Natural killer cell treated with Interleukin-12 subunit alpha and Interleukin-12 subunit beta and Interleukin-15 and Interleukin-18, amount 100 ng/mL, for 72 hours (primary cell): ENCODE data around the gene KRTAP1-3. TPM values are rescaled to one million over a fixed set of nuclear protein-coding genes. Genes with fewer than 3 reads are reported as not detected.
"Not testable (repeated sequence)": the region's sequence is repeated elsewhere in the genome, so short reads cannot be mapped to it uniquely, and the experiment has no call there.

Source experiments
- ATAC-seq, 2 donors: fragments of 150-1000 bp; cut with Tn5 transposase in 1 of 2; sonication (Bioruptor Pico), chemical (Tn5 transposase) in 1 of 2; 2 replicates each; pipeline ENCODE4 v1.10.0; 2021
- DNase-seq: peaks from one replicate; pipeline ENCODE4 v3.0.0; 2022; ENCODE audit warnings: low spot score
- H3K27ac Mint-ChIP-seq, 2 donors: 1 replicate in 1 of 2; 2 replicates in 1 of 2; pipeline ENCODE4 v1.8.0; 2022; ENCODE audit warnings: mixed read lengths in 2 of 2, mild to moderate bottlenecking in 1 of 2, moderate library complexity in 1 of 2
- H3K27me3 Mint-ChIP-seq, 2 donors: 1 replicate in 1 of 2; 2 replicates in 1 of 2; pipeline ENCODE4 v1.8.0; 2022; ENCODE audit warnings: mixed read lengths in 2 of 2
- H3K36me3 Mint-ChIP-seq: one replicate; pipeline ENCODE4 v1.8.0; 2022; ENCODE audit warnings: mixed read lengths
- H3K4me1 Mint-ChIP-seq, 2 donors: 1 replicate in 1 of 2; 2 replicates in 1 of 2; pipeline ENCODE4 v1.8.0; 2022; ENCODE audit warnings: low read depth in 2 of 2, mixed read lengths in 2 of 2, mild to moderate bottlenecking in 1 of 2
- H3K4me3 Mint-ChIP-seq: one replicate; pipeline ENCODE4 v1.8.0; 2022; ENCODE audit warnings: mixed read lengths
- H3K9me3 Mint-ChIP-seq: 2 replicates; pipeline ENCODE4 v1.8.0; 2022; ENCODE audit warnings: mixed read lengths
- total RNA-seq, 2 donors: library from RNA; stranded (reverse); gene quantifications; one replicate each; pipeline ENCODE4 v1.2.3, GENCODE V29; 2022

Gene KRTAP1-3
- total RNA-seq, 2 donors from 2014 or later: not detected

DNA sequence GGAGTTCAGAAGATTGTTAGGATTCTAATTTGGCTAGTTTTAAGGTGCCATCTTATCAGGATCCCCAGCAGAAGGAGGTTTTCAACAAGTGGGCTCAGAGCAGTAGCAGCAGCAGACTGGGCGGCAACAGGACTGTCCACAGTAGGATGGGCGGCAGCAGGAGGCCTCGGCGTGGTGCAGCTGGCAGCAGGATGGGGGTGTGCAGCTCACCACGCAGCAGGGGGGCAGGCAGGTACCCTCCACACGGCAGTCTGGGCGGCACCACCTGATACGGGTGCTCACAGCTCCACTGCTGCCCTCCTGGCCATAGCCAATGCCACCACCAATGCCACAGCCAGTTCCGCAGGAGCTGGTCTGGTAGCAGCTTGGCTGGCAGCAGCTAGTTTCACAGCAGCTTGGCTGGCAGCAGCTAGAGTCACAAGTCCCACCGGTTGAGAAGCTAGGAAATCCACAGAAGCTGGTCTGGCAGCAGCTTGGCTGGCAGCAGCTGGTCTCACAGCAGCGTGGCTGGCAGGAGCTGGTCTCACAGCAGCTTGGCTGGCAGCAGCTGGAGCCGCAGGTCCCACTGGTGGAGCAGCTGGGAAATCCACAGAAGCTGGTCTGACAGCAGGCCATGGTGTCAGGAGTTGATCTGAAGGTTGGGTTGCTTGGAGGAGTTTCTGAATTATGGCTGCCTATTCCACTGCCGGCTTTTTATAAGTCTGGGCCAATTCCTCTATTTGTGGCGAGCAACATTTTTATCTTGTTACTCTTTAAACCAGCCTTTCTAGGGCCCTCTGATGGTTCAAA, 6.3 kb upstream of the KRTAP1-3 start, which contains the start of gene KRTAP1-1:
KRTAP1-1 (minus strand) TSS at position 668 of the 789 bp plus-strand sequence; CDS start at position 615, 53 bp downstream.
- peaks cover 30 to 41% of the 10 kb centered on the region in 2 donors for H3K27me3 Mint-ChIP-seq
- not testable (repeated sequence) for H3K27ac Mint-ChIP-seq, H3K4me1 Mint-ChIP-seq, DNase-seq, H3K4me3 Mint-ChIP-seq, H3K9me3 Mint-ChIP-seq, H3K36me3 Mint-ChIP-seq, ATAC-seq

DNA sequence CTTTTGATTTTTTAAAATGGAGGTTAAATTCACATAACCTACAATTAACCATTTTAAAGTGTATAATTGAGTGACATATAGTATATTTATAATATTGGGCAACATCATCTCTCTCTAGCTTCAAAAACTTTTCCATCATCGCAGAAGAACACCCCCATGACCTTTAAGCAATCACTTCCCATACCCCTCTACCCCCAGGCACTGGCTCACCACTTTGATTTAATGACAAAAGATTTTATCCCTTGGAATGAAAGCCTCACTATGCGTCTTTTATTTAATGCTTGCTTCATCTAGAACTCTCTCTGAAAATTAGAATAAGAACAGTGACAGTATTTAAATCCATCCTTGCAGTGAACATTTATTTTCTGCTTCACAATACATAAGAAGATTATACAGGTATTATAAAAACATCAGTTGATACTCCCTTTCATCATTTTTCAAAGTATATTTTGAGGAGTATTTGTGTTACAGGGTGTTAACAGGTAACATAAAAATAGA, 3.2 kb upstream of the KRTAP1-3 start:
- Mint-ChIP-seq H3K27ac (no peak overlapping the region), H3K36me3 (no peaks in the 10 kb centered on the region), H3K4me1 (no peaks in the 10 kb centered on the region), H3K9me3 (no peaks in the 10 kb centered on the region), H3K4me3 (no peak overlapping the region), H3K27me3 (peaks cover 37 to 53% of the 10 kb centered on the region in 2 donors)
- DNase-seq: no peak
- no peak for ATAC-seq

DNA sequence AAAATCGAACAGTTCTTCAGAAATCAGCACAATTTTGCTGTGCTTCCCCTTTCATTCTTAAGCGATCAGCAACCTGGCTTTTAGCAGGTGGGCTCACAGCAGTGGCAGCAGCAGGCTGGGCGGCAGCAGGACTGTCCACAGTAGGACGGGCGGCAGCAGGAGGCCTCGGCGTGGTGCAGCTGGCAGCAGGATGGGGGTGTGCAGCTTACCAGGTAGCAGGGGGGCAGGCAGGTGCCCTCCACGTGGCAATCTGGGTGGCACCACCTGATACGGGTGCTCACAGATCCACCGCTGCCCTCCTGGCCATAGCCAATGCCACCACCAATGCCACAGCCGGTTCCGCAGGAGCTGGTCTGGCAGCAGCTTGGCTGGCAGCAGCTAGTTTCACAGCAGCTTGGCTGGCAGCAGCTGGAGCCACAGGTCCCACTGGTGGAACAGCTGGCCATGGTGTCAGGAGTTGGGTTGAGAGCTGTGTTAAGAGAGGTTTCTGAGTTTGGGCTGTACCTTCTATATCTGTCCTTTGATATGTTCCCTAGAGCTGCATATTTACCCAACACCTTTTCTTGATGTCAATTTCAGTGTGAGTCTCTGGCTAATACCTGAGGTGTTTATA, 4.9 kb downstream of the KRTAP1-3 start, which contains the start of gene KRTAP1-4:
KRTAP1-4 (minus strand) TSS at position 563 of the 613 bp plus-strand sequence; CDS start at position 446, 117 bp downstream.
- DNase-seq: no peak
- ATAC-seq: no peak
- Mint-ChIP-seq H3K4me1 (no peaks in the 10 kb centered on the region), H3K27ac (no peak within 1 kb of the TSS), H3K27me3 (peaks cover 23 to 61% of the 10 kb centered on the region in 2 donors), H3K4me3 (no peak within 1 kb of the TSS), H3K9me3 (no peaks in the 10 kb centered on the region), H3K36me3 (no peaks in the 10 kb centered on the region)

DNA sequence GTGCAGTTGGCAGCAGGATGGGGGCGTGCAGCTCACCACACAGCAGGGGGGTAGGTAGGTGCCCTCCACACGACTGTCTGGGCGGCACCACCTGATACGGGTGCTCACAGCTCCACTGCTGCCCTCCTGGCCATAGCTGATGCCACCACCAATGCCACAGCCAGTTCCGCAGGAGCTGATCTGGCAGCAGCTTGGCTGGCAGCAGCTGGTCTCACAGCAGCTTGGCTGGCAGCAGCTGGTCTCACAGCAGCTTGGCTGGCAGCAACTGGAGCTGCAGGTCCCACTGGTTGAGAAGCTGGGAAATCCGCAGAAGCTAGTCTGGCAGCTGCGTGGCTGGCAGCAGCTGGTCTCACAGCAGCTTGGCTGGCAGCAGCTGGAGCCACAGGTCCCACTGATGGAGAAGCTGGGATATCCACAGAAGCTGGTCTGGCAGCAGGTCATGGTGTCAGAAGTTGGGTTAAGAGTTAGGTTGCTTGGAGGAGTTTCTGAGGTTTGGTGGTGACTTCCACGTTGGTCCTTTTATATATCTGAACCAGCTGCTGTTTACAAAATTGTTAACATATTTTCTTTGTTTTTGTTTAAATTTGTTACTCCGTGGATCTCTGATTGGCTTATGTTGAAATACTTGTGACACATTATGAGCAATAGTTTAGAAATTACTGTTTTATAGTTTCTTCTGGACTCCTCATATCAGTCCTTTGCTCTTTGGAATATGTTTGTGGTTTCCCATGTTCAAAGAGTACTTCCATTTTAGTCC, 7.8 kb downstream of the KRTAP1-3 start, which contains the start of gene KRTAP1-5:
KRTAP1-5 (minus strand) TSS at position 494 of the 757 bp plus-strand sequence; CDS start at position 441, 53 bp downstream.
- ATAC-seq: no peak
- no peak for DNase-seq
- no peak within 1 kb of the TSS for H3K4me3 Mint-ChIP-seq
- H3K4me1 Mint-ChIP-seq: no peaks in the 10 kb centered on the region
- no peak within 1 kb of the TSS for H3K27ac Mint-ChIP-seq
- no peaks in the 10 kb centered on the region for H3K9me3 Mint-ChIP-seq
- no peaks in the 10 kb centered on the region for H3K36me3 Mint-ChIP-seq
- H3K27me3 Mint-ChIP-seq: peaks cover 21 to 57% of the 10 kb centered on the region in 2 donors

DNA sequence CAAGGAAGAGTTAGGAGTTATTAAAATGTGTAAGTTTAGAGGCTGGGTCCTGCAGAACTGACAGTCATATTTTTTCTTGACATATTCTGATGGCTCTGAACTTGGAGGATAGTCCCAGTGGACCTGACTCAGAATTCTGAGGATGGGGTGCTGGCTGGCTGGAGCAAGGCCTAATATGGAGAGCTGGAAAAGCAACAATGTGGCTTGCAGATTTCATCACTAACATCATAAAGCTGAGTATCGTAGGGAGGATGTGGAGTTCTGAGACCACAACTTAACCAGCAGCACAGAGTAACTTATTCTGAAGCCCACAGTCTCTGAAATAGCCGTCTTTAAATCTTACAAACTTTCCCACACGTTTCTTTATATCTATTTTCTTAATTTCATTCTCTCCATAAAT, 10.0 kb downstream of the KRTAP1-3 start:
- peaks cover 17 to 44% of the 10 kb centered on the region in 2 donors for H3K27me3 Mint-ChIP-seq
- no peaks in the 10 kb centered on the region for H3K4me1 Mint-ChIP-seq
- no peaks in the 10 kb centered on the region for H3K36me3 Mint-ChIP-seq
- no peak overlapping the region for H3K4me3 Mint-ChIP-seq
- DNase-seq (no peak), ATAC-seq (no peak)
- H3K27ac Mint-ChIP-seq: no peak overlapping the region
- H3K9me3 Mint-ChIP-seq: no peaks in the 10 kb centered on the region

DNA sequence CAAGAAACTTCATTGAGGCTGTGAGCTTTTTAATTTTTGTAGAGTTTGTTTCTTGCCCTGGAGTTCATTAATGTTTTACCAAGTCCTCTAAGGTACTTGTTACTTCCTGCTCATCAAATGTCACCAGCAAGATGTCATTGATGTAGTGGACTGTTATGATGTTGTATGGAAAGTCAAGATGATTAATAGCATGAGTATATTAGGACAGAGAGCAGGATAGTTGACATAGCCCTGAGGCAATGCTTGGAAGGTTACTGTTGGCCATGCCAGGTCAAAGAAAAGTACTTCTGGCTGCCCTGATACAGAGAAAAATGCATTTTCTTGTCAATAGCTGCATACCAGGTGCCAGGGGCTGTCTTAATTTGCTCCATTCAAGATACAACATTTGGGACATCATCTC, 14.3 kb downstream of the KRTAP1-3 start:
- DNase-seq (no peak), ATAC-seq (no peak)
- no peak overlapping the region for H3K4me3 Mint-ChIP-seq
- no peaks in the 10 kb centered on the region for H3K36me3 Mint-ChIP-seq
- H3K27ac Mint-ChIP-seq: no peak overlapping the region
- no peaks in the 10 kb centered on the region for H3K4me1 Mint-ChIP-seq
- peaks cover 16 to 26% of the 10 kb centered on the region in 2 donors for H3K27me3 Mint-ChIP-seq
- H3K9me3 Mint-ChIP-seq: no peaks in the 10 kb centered on the region

DNA sequence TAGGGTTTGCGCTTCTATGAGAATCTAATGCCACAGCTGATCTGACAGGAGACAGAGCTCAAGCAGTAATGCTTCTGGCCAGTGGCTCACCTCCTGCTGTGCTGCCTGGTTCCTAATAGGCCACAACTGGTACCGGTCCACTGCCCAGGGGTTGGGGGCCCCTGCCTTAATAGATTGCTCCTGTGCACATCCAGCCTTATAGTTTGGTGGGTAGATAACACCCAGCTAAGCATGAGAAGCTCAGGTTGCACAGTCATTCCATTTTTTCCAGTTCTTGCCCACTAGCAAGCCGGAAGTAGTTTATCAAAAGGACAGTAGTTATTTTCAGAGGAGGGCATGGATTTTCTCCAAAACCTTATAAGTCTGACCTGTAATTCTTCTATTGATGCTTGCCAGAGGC, 15.3 kb downstream of the KRTAP1-3 start:
- no peak overlapping the region for H3K4me3 Mint-ChIP-seq
- H3K4me1 Mint-ChIP-seq: no peaks in the 10 kb centered on the region
- DNase-seq (no peak), ATAC-seq (no peak)
- H3K27me3 Mint-ChIP-seq: peaks cover 16 to 29% of the 10 kb centered on the region in 2 donors
- H3K27ac Mint-ChIP-seq: no peak overlapping the region
- H3K36me3 Mint-ChIP-seq: no peaks in the 10 kb centered on the region
- H3K9me3 Mint-ChIP-seq: no peaks in the 10 kb centered on the region

DNA sequence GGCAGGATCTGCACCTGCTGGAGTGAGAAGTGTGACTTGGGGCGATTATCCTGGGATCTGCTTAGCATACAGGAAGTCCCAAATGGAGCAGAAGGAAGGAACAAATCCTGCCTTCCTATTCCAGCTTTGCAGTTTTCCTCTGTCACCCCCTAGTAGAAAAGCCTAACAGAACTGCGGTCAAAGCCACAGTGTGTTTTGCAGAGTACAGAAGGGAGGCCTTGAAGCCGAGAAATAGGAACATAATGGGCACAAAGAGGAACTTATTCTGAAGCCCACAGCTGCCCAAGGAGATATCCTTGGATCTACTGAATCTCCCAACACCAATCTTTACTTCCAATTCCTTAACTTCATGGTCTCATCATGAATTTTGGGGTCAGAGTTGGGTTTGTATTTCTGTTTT, 16.1 kb downstream of the KRTAP1-3 start:
- Mint-ChIP-seq H3K9me3 (no peaks in the 10 kb centered on the region), H3K4me3 (no peak overlapping the region), H3K36me3 (no peaks in the 10 kb centered on the region), H3K27ac (no peak overlapping the region), H3K27me3 (peaks cover 16 to 29% of the 10 kb centered on the region in 2 donors), H3K4me1 (no peaks in the 10 kb centered on the region)
- no peak for DNase-seq
- ATAC-seq: no peak

DNA sequence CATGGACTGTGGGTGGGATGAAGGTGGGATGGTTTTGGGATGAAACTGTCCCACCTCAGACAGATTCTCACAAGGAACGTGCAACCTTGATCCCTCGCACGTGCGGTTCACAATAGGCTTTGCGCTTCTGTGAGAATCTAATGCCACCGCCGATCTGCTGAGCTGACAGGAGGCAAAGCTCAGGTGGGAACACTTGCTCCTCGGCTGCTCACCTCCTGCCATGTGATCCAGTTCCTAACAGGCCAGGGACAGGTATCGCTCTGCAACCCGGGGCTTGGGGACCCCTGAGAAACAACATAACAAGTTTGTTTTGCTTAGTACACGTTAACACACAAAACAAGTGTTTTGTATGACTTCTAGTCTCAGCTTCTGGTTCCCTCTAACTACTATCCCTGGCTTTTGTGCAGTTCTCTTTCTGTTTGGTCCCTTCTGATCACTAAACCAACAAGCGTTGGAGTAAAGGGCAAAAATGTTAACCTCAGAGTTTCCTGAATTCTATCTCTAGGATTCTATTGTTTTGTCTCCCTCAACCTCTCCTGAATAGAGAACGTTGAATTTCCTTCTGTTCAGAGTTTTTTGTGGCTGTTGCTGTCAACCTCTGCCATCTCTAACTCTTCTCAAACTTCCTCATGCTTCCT, 18.0 kb downstream of the KRTAP1-3 start:
- H3K9me3 Mint-ChIP-seq: no peaks in the 10 kb centered on the region
- DNase-seq (no peak), ATAC-seq (no peak)
- H3K36me3 Mint-ChIP-seq: no peaks in the 10 kb centered on the region
- H3K4me1 Mint-ChIP-seq: no peaks in the 10 kb centered on the region
- no peak overlapping the region for H3K27ac Mint-ChIP-seq
- H3K27me3 Mint-ChIP-seq: peaks cover 17 to 35% of the 10 kb centered on the region in 2 donors
- no peak overlapping the region for H3K4me3 Mint-ChIP-seq

DNA sequence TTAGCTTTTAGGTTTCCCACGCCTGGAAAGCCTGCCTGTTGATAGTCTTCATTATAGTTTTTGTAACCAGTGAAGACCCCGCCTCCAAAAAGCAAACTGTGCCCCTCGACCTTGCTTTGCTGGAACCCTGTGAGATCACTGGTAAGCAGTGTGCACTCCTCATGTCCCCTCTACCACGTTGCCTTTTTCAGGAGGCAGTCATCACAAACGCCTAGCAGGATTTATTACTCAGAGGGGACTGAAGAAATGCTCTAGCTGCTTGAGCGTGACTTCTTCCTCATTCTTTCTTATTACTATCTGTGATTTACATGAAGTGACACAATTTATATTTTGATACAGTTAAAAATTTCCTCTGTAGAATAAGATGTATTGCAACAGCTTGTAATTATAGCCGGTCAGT, 19.2 kb downstream of the KRTAP1-3 start:
- no peaks in the 10 kb centered on the region for H3K4me1 Mint-ChIP-seq
- H3K27me3 Mint-ChIP-seq: peaks cover 23 to 46% of the 10 kb centered on the region in 2 donors
- no peaks in the 10 kb centered on the region for H3K9me3 Mint-ChIP-seq
- H3K27ac Mint-ChIP-seq: no peak overlapping the region
- DNase-seq: no peak
- no peaks in the 10 kb centered on the region for H3K36me3 Mint-ChIP-seq
- no peak overlapping the region for H3K4me3 Mint-ChIP-seq
- ATAC-seq: no peak

DNA sequence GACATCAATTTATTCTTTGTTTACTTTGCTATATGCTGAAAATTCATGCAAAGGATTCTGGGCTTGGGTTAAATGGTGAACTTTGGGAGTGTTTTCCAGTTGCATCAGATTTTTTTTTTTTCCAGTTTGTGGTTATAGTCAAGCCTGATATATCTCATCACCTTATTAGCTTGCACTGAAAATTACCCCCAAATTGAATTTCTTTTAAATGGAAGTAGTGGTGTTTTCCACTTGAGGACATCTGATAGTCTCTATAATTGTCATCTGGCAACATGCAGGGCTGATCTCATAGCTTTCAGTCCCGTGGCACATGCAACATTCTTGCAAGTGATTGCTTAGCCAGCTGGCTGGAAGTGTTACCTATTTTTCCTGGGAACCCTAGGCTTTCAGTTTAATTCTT, 21.1 kb downstream of the KRTAP1-3 start:
- H3K36me3 Mint-ChIP-seq: no peaks in the 10 kb centered on the region
- DNase-seq (no peak), ATAC-seq (no peak)
- no peak overlapping the region for H3K27ac Mint-ChIP-seq
- peaks cover 23 to 47% of the 10 kb centered on the region in 2 donors for H3K27me3 Mint-ChIP-seq
- no peaks in the 10 kb centered on the region for H3K4me1 Mint-ChIP-seq
- H3K4me3 Mint-ChIP-seq: no peak overlapping the region
- H3K9me3 Mint-ChIP-seq: no peaks in the 10 kb centered on the region

DNA sequence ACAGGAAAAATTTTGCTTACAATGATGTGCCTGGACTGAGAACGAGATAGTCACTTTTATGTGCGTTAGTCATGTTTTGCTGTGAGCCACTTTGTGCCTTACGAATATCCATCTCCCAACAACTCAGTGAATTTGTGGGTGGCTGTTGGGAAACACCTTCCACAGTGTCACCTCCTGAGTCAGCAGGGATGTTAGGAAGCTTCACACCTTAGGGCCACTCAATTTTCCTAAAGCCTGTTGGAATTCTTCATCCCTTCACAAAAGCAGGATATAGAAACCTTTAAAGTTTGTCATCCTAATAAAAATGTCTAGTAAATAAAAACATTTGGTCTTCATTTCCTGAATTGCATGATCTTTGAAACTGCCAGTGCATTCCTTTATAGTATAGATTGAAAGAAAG, 21.5 kb downstream of the KRTAP1-3 start:
- Mint-ChIP-seq H3K27ac (no peak overlapping the region), H3K9me3 (no peaks in the 10 kb centered on the region), H3K36me3 (no peaks in the 10 kb centered on the region), H3K27me3 (peaks cover 25 to 51% of the 10 kb centered on the region in 2 donors), H3K4me3 (no peak overlapping the region), H3K4me1 (no peaks in the 10 kb centered on the region)
- DNase-seq: no peak
- no peak for ATAC-seq
